K562 (cell line): ENCODE data around the gene POLD4. TPM values are rescaled to one million over a fixed set of nuclear protein-coding genes. Genes with fewer than 3 reads are reported as not detected.

ENCODE experiments used
- AFF1 ChIP-seq, 2 experiments: fragments of 450-650 bp; IDR thresholded peaks; 2 replicates each; pipeline ENCODE4 v1.6.1; 2018; ENCODE audit warnings: mild to moderate bottlenecking in 2 of 2, low read depth in 1 of 2; ENCODE audit not compliant: partially characterized antibody in 2 of 2
- ATF7 ChIP-seq: fragments of 450-650 bp; IDR thresholded peaks from 2 replicates; pipeline ENCODE4 v1.7.1; 2014; ENCODE audit warnings: mild to moderate bottlenecking, moderate library complexity
- BACH1 ChIP-seq: fragments of 200-800 bp; sonication (Bioruptor generic); IDR thresholded peaks from 2 replicates; pipeline ENCODE4 v1.6.1; 2016; ENCODE audit warnings: missing genetic modification characterization, missing compliant biosample characterization
- CBX1 ChIP-seq: sonication (generic); IDR thresholded peaks from 2 replicates; pipeline ENCODE4 v1.6.1; 2016; ENCODE audit warnings: antibody characterized with exemption, low read depth, mild to moderate bottlenecking
- EHMT2 ChIP-seq: fragments of 450-650 bp; IDR thresholded peaks from 2 replicates; pipeline ENCODE4 v1.6.1; 2018; ENCODE audit warnings: antibody characterized with exemption
- ETS2 ChIP-seq: IDR thresholded peaks from 2 replicates; pipeline ENCODE4 v1.6.1; 2016; ENCODE audit warnings: borderline replicate concordance, missing genetic modification characterization, mild to moderate bottlenecking, moderate library complexity, missing compliant biosample characterization; ENCODE audit not compliant: poor library complexity, severe bottlenecking
- FOXA1 ChIP-seq: fragments of 450-650 bp; IDR thresholded peaks from 2 replicates; pipeline ENCODE4 v1.6.1; 2016; ENCODE audit warnings: mild to moderate bottlenecking, borderline replicate concordance
- KAT2B ChIP-seq: IDR thresholded peaks from one replicate; pipeline ENCODE4 v1.6.1; 2012; ENCODE audit warnings: low read depth, mild to moderate bottlenecking, control low read depth, inconsistent platforms, low read length, moderate library complexity
- KDM2B ChIP-seq: fragments of 250-450 bp; sonication (Bioruptor Pico); IDR thresholded peaks from 2 replicates; pipeline ENCODE4 v1.8.0; 2021; ENCODE audit warnings: mild to moderate bottlenecking, moderate library complexity
- KHSRP ChIP-seq: fragments of 450-650 bp; IDR thresholded peaks from 2 replicates; pipeline ENCODE4 v1.6.1; 2017
- LEF1 ChIP-seq: fragments of 450-650 bp; IDR thresholded peaks from 2 replicates; pipeline ENCODE4 v1.6.1; 2016; ENCODE audit warnings: mild to moderate bottlenecking
- NFYB ChIP-seq: IDR thresholded peaks from 2 replicates; pipeline ENCODE4 v1.6.1; 2011; ENCODE audit warnings: mild to moderate bottlenecking, moderate library complexity; ENCODE audit not compliant: insufficient read length; ENCODE audit errors: extremely low read depth
- NR2C2 ChIP-seq, 2 experiments: fragments of 200-800 bp in 1 of 2; sonication (Bioruptor generic) in 1 of 2; sonication (generic) in 1 of 2; formaldehyde crosslinking in 1 of 2; IDR thresholded peaks; 2 replicates each; pipeline versions ENCODE4 v1.6.1 to v1.8.0; 2016 to 2022; ENCODE audit warnings: mild to moderate bottlenecking in 1 of 2, missing compliant biosample characterization in 1 of 2, missing genetic modification characterization in 1 of 2, missing genetic modification reagents in 1 of 2
- TEAD1 ChIP-seq, 2 experiments: fragments of 450-650 bp in 1 of 2; sonication (generic) in 1 of 2; formaldehyde crosslinking; IDR thresholded peaks; 2 replicates each; pipeline versions ENCODE4 v1.4.0 to v1.8.0; 2020 to 2022; ENCODE audit warnings: mild to moderate bottlenecking in 2 of 2, missing genetic modification reagents in 1 of 2
- TEAD4 ChIP-seq, 2 experiments: sonication (generic) in 1 of 2; formaldehyde crosslinking in 1 of 2; IDR thresholded peaks; 2 replicates each; pipeline versions ENCODE4 v1.6.1 to v1.8.0; 2012 to 2022; ENCODE audit warnings: borderline replicate concordance in 1 of 2, inconsistent platforms in 1 of 2, low read length in 1 of 2, mild to moderate bottlenecking in 1 of 2, missing genetic modification reagents in 1 of 2
- TSC22D4 ChIP-seq: fragments of 450-650 bp; IDR thresholded peaks from 2 replicates; pipeline ENCODE4 v1.6.1; 2016; ENCODE audit warnings: missing genetic modification characterization, missing biosample characterization, control low read depth
- XRCC5 ChIP-seq: fragments of 200-400 bp; formaldehyde crosslinking; IDR thresholded peaks from 2 replicates; pipeline ENCODE4 v1.6.1; 2017; ENCODE audit warnings: low read depth, mild to moderate bottlenecking, low read length
- ZNF561 ChIP-seq: fragments of 450-650 bp; formaldehyde crosslinking; conservative IDR thresholded peaks from 2 replicates; pipeline ENCODE4 v1.4.0; 2020; ENCODE audit warnings: mild to moderate bottlenecking, moderate library complexity
- polyA plus RNA-seq, 8 experiments: library from polyadenylated mRNA; depleted of rRNA in 4 of 8; stranded (reverse) in 5 of 8; unstranded in 3 of 8; fragments of >200 nt; fragmentation: Nextera tagmentation in 2 of 8; fragmentation: Illumina TruSeq in 1 of 8; extraction: Ambion mirVana in 2 of 8; extraction: Trizol in 1 of 8; gene quantifications; 2 replicates each; pipeline versions ENCODE4 v1.2.1 to v1.2.3, GENCODE V29; 2011 to 2014; ENCODE audit warnings: inconsistent platforms in 1 of 8, missing spikeins in 1 of 8
- total RNA-seq, 7 experiments: library from RNA; depleted of rRNA in 6 of 7; stranded (reverse); fragments of >200 nt in 6 of 7; fragmentation: Illumina TruSeq in 2 of 7; extraction: Trizol in 2 of 7; gene quantifications; 2 replicates each; pipeline versions ENCODE4 v1.2.1 to v1.2.3, GENCODE V29; 2011 to 2021; ENCODE audit warnings: low replicate concordance in 1 of 7
- TF ChIP-seq, protein P1 (sequence below): fragments of 450-650 bp; IDR thresholded peaks from 2 replicates; pipeline ENCODE4 v1.6.1; 2016
- TF ChIP-seq, protein P2 (sequence below), 3 experiments: fragments of 200-800 bp in 1 of 3; sonication (Bioruptor generic) in 1 of 3; sonication (generic) in 1 of 3; formaldehyde crosslinking in 1 of 3; IDR thresholded peaks; 2 replicates each; pipeline versions ENCODE4 v1.6.1 to v1.8.0; 2016 to 2022; ENCODE audit warnings: mild to moderate bottlenecking in 2 of 3, missing compliant biosample characterization in 2 of 3, missing genetic modification characterization in 2 of 3, missing genetic modification reagents in 1 of 3

Gene POLD4
- total and polyA plus RNA-seq, 9 of the 15 experiments (the other 6 are each of a cell fraction or from before 2014, with no cell fraction given) = 5.8 to 64.5 (median 18.3) TPM

DNA sequence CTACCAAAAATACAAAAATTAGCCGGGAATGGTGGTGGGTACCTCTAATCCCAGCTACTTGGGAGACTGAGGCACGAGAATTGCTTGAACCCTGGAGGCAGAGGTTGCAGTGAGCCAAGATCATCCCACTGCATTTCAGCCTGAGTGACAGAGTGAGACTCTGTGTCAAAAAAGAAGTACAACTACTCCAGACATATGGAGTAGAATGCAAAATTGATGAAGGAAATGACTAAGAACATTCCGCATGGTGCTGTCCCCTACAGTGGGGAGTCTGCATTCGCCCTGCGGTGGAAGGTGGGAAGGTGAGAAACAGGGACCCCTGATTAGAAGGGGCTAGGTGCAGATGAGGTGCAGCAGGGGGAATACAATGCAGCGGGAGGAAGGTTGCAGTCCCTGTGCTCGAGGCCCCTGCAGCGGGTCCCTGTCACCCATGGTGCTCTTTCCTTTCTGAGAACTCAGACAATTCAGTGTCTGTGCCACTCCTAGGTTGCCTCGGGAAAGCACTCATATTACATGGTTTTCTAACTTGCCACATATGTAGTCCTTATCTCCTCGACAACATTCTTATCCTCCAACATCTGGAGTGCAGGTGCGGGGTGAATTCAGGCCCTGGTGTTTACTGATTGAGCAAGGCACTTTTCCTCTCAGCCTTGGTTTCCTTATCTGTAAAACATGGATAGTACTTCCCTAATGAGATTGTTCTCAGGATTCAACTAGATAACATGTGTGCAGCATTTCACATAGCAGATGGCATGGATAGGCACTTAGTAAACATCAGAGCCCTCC lies 5.2 kb downstream of the POLD4 start (continued):
- TF ChIP-seq TEAD4 (IDR thresholded peaks at IDR 0.05; ENCODE audit: low read length) (peak; percentile 99), TEAD4 (CRISPR knock-in tag; IDR thresholded peaks at IDR 0.05; ENCODE audit: borderline replicate concordance) (no peak), BACH1 (tag) (0 out of 2 replicates have a peak, but pooled peaks have one; percentile 34), KHSRP (peak; percentile 70), KDM2B (CRISPR knock-in tag) (no peak), FOXA1 (no peak; the same call in 1 of the 2 replicates), NR2C2 (CRISPR knock-in tag; IDR thresholded peaks at IDR 0.05) (no peak), NR2C2 (tag; IDR thresholded peaks at IDR 0.05) (no peak), NFYB (no peak), XRCC5 (no peak), TSC22D4 (tag) (no peak), TEAD1 (CRISPR knock-in tag; IDR thresholded peaks at IDR 0.05) (peak; percentile 20 to 84; a peak in 2 of 4 replicates), CBX1 (no peak), ETS2 (tag) (no peak), EHMT2 (no peak), ZNF561 (CRISPR knock-in tag) (no peak), AFF1 (IDR thresholded peaks at IDR 0.05; ENCODE audit: low read depth in 1 of 2, partially characterized antibody in 2 of 2) (peak in 1 of 2 experiments; percentile 88), KAT2B (no peak), LEF1 (peak; percentile 59; the same call in 1 of the 2 replicates), ATF7 (peak; percentile 58)
- TF ChIP-seq, protein P1, sequence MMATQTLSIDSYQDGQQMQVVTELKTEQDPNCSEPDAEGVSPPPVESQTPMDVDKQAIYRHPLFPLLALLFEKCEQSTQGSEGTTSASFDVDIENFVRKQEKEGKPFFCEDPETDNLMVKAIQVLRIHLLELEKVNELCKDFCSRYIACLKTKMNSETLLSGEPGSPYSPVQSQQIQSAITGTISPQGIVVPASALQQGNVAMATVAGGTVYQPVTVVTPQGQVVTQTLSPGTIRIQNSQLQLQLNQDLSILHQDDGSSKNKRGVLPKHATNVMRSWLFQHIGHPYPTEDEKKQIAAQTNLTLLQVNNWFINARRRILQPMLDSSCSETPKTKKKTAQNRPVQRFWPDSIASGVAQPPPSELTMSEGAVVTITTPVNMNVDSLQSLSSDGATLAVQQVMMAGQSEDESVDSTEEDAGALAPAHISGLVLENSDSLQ = peak; percentile 39
- TF ChIP-seq, protein P2, sequence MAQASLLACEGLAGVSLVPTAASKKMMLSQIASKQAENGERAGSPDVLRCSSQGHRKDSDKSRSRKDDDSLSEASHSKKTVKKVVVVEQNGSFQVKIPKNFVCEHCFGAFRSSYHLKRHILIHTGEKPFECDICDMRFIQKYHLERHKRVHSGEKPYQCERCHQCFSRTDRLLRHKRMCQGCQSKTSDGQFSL (CRISPR knock-in tag; IDR thresholded peaks at IDR 0.05) = no peak
- TF ChIP-seq, protein P2 (tag; IDR thresholded peaks at IDR 0.05) = no peak
